ENCODE results near the gene CMTM2. TPM values are rescaled to one million over a fixed set of nuclear protein-coding genes. Genes with fewer than 3 reads are reported as not detected.

CMTM2 gene
- total RNA-seq, result not detected in 2 replicates

GRCh38 chr16:66578651-66579531 lies at the start of gene CMTM2:
CMTM2 (plus strand) TSS chr16:66579463; CDS start chr16:66579608, 145 bp downstream.

GRCh38 chr16:66549284-66550131 lies 29.8 kb upstream of the CMTM2 start, which contains the start of gene TK2:
TK2 (minus strand) TSS chr16:66550122; CDS start chr16:66550061, 61 bp downstream.

GRCh38 chr16:66552286-66553177 lies 26.7 kb upstream of the CMTM2 start, which contains the start of gene CKLF:
CKLF (plus strand) TSS chr16:66552576; CDS start chr16:66552716, 140 bp downstream.

GRCh38 chr16:66566051-66566901 lies 13.0 kb upstream of the CMTM2 start, which contains the start of gene CMTM1:
CMTM1 (plus strand) TSS chr16:66566439; CDS start chr16:66566514, 75 bp downstream.

GRCh38 chr16:66604376-66605176 lies 25.3 kb downstream of the CMTM2 start, which contains the start of gene CMTM3:
CMTM3 (plus strand) TSS chr16:66604704; CDS start chr16:66604806, 102 bp downstream.

Small RNA genes lying within 50 kb of the gene (small RNA-seq; reads per million reads assigned to genes)
- gene CKLF-CMTM1, result not detected

Other genes with a start within 250 kb of the CMTM2 start
- 0.37 TPM in 1 of 2 replicates, not detected in the other for gene CDH5, start 212.8 kb upstream of the CMTM2 start, total RNA-seq
- 0.73 and 3.1 TPM in 2 replicates for gene BEAN1, start 152.2 kb upstream of the CMTM2 start, total RNA-seq
- 25.4 and 26.8 TPM in 2 replicates for gene TK2, start 29.3 kb upstream of the CMTM2 start, total RNA-seq
- gene CKLF, start 26.9 kb upstream of the CMTM2 start, total RNA-seq, result 42.0 and 50.3 TPM in 2 replicates
- 1.8 TPM in 2 replicates for gene CMTM1, start 13.0 kb upstream of the CMTM2 start, total RNA-seq
- gene CMTM3, start 25.2 kb downstream of the CMTM2 start, total RNA-seq, result 15.8 and 17.4 TPM in 2 replicates
- 16.9 and 20.3 TPM in 2 replicates for gene CMTM4, start 117.3 kb downstream of the CMTM2 start, total RNA-seq
- 67.6 and 76.4 TPM in 2 replicates for gene DYNC1LI2, start 172.1 kb downstream of the CMTM2 start, total RNA-seq
- gene TERB1, start 222.1 kb downstream of the CMTM2 start, total RNA-seq, result not detected in 2 replicates

Data from subcutaneous preadipocyte (primary cell).